GM12878 (cell line): ENCODE results near the gene KCTD16. TPM values are rescaled to one million over a fixed set of nuclear protein-coding genes. Genes with fewer than 3 reads are reported as not detected.

Source experiments
- ATAC-seq: fragments of 200-7000 bp; cut with Tn5 transposase; 3 replicates; pipeline ENCODE4 v1.9.1; 2020; ENCODE audit warnings: mild to moderate bottlenecking, moderate library complexity
- BruUV-seq: library from RNA; stranded (reverse); fragments of 400-500 nt; replicated peaks from 2 replicates; lab custom pipeline; 2021; lab: Mats Ljungman, UMichigan
- CTCF ChIA-PET: fragments of 300-600 bp; sonication (Branson Sonifier 250); formaldehyde crosslinking; extraction: SDS; loops from one replicate; lab custom pipeline; 2021; ENCODE audit warnings: inconsistent platforms; lab: Yijun Ruan, JAX
- POLR2A ChIA-PET: fragments of 350-600 bp; formaldehyde crosslinking; extraction: SDS; loops from one replicate; lab custom pipeline; 2021; ENCODE audit warnings: inconsistent platforms; lab: Charles Lee
- RAD21 ChIA-PET: fragments of 300-600 bp; sonication (Branson Sonifier 250); formaldehyde crosslinking; loops from one replicate; lab custom pipeline; 2023; ENCODE audit warnings: antibody characterized with exemption; ENCODE audit not compliant: unreplicated experiment; lab: Charles Lee
- SMC1A ChIA-PET: fragments of 300-600 bp; sonication (Branson Sonifier 250); formaldehyde crosslinking; loops from one replicate; lab custom pipeline; 2023; ENCODE audit not compliant: unreplicated experiment, uncharacterized antibody; lab: Charles Lee
- DNase-seq: peaks from one replicate; pipeline ENCODE4 v3.0.0-alpha.2; 2011; ENCODE audit warnings: low read depth, low spot score
- FAIRE-seq: peaks from 3 replicates; lab custom pipeline; 2011; peaks lifted over from hg19 to GRCh38; lab: Jason Lieb, UNC
- H2AFZ ChIP-seq: 2 replicates; pipeline ENCODE4 v1.6.0; 2011; ENCODE audit warnings: low read depth, low read length, control low read depth; ENCODE audit not compliant: control insufficient read depth
- H3K27ac ChIP-seq: 2 replicates; pipeline ENCODE4 v1.5.1; 2011; ENCODE audit warnings: control low read depth; ENCODE audit not compliant: control insufficient read depth, insufficient read depth
- H3K27me3 ChIP-seq, 2 experiments: replicated peaks in 1 of 2; 2 replicates each; pipeline versions ENCODE4 v1.6.0 to v1.6.1; 2011; ENCODE audit warnings: low read length in 1 of 2; ENCODE audit not compliant: control insufficient read depth in 2 of 2, insufficient read depth in 2 of 2
- H3K36me3 ChIP-seq, 2 experiments: 2 replicates each; pipeline ENCODE4 v1.5.1; 2011; ENCODE audit warnings: low read length in 1 of 2; ENCODE audit not compliant: control insufficient read depth in 2 of 2, insufficient read depth in 2 of 2
- H3K4me1 ChIP-seq: 2 replicates; pipeline ENCODE4 v1.6.1; 2011; ENCODE audit warnings: mild to moderate bottlenecking, low read length, moderate library complexity, mixed read lengths; ENCODE audit not compliant: control insufficient read depth, insufficient read depth
- H3K4me2 ChIP-seq: 2 replicates; pipeline ENCODE4 v1.6.0; 2011; ENCODE audit warnings: control low read depth; ENCODE audit not compliant: control insufficient read depth, insufficient read depth
- H3K4me3 ChIP-seq: fragments of 200-600 bp; sonication (generic); 2 replicates; pipeline ENCODE4 v1.5.1; 2016
- H3K79me2 ChIP-seq: 2 replicates; pipeline ENCODE4 v1.6.0; 2011; ENCODE audit warnings: low read length; ENCODE audit not compliant: control insufficient read depth, insufficient read depth
- H3K9ac ChIP-seq: 2 replicates; pipeline ENCODE4 v1.8.0; 2011; ENCODE audit warnings: low read length, control low read depth, mixed read lengths; ENCODE audit not compliant: control insufficient read depth, insufficient read depth
- H3K9me3 ChIP-seq: replicated peaks from 3 replicates; pipeline ENCODE4 v1.5.1; 2011; ENCODE audit warnings: mild to moderate bottlenecking, low read length; ENCODE audit not compliant: control insufficient read depth, insufficient read depth
- H4K20me1 ChIP-seq: 2 replicates; pipeline ENCODE4 v1.6.0; 2011; ENCODE audit not compliant: control insufficient read depth, insufficient read depth
- KLF5 ChIP-seq: fragments of 450-650 bp; IDR thresholded peaks from 2 replicates; pipeline ENCODE4 v1.6.1; 2014; ENCODE audit warnings: mild to moderate bottlenecking; ENCODE audit not compliant: partially characterized antibody
- MAX ChIP-seq: IDR thresholded peaks from 2 replicates; pipeline ENCODE4 v1.6.1; 2012; ENCODE audit warnings: low read depth, low read length, improper control_type of control experiment
- MXI1 ChIP-seq: fragments of 150-350 bp; IDR thresholded peaks from 2 replicates; pipeline ENCODE4 v1.6.1; 2011; ENCODE audit warnings: low read depth, mild to moderate bottlenecking, inconsistent platforms, low read length, improper control_type of control experiment
- POU2F2 ChIP-seq: IDR thresholded peaks from 3 replicates; pipeline ENCODE4 v1.6.1; 2011; ENCODE audit warnings: low read depth, mild to moderate bottlenecking, low read length, borderline replicate concordance
- RAD21 ChIP-seq: IDR thresholded peaks from 2 replicates; pipeline ENCODE4 v1.6.1; 2011; ENCODE audit warnings: mild to moderate bottlenecking, low read depth, low read length, moderate library complexity; ENCODE audit not compliant: insufficient read depth
- SMC3 ChIP-seq: IDR thresholded peaks from 2 replicates; pipeline ENCODE4 v1.6.1; 2011; ENCODE audit warnings: low read length, improper control_type of control experiment, borderline replicate concordance
- ZBTB33 ChIP-seq: fragments of 450-650 bp; IDR thresholded peaks from 2 replicates; pipeline ENCODE4 v1.6.1; 2017; ENCODE audit warnings: mild to moderate bottlenecking
- WGBS: methylation state at CpG from one replicate; pipeline ENCODE4 v1.1.6; 2016; ENCODE audit warnings: low lambda C conversion rate; ENCODE audit not compliant: insufficient replicate concordance, insufficient coverage; ENCODE audit errors: missing lambda C conversion rate; 5-methylcytosine and 5-hydroxymethylcytosine counted together
- in situ Hi-C: fragments of 300-500 bp; cut with MboI; formaldehyde crosslinking; loops from 9 replicates; pipeline ENCODE4 v1.14.3; 2018; ENCODE audit warnings: mixed read lengths
- intact Hi-C: fragments of 100-400 bp; cut with micrococcal nuclease; formaldehyde crosslinking; loops from one replicate; pipeline ENCODE4 v1.14.2; 2022; ENCODE audit not compliant: unreplicated experiment
- polyA plus RNA-seq, 11 experiments: library from polyadenylated mRNA; depleted of rRNA in 4 of 11; unstranded in 6 of 11; stranded (reverse) in 5 of 11; fragments of >200 nt; fragmentation: Nextera tagmentation in 4 of 11; fragmentation: Illumina TruSeq in 1 of 11; extraction: Ambion mirVana in 4 of 11; extraction: Trizol in 1 of 11; gene quantifications; 1 replicate in 1 of 11; 2 replicates in 10 of 11; pipeline versions ENCODE4 v1.2.1 to v1.2.3, GENCODE V29; 2011 to 2016; ENCODE audit warnings: inconsistent platforms in 2 of 11, missing spikeins in 2 of 11, low read depth in 1 of 11
- total RNA-seq, 4 experiments: library from RNA; depleted of rRNA in 3 of 4; stranded (reverse); fragments of >200 nt in 3 of 4; fragmentation: Illumina TruSeq in 1 of 4; extraction: Trizol in 1 of 4; gene quantifications; 2 replicates each; pipeline versions ENCODE4 v1.2.1 to v1.2.3, GENCODE V29; 2013 to 2021

Gene KCTD16
- total and polyA plus RNA-seq, 10 of the 15 experiments (the other 5 are each of a cell fraction or from before 2014, with no cell fraction given) = 0.03 to 0.10 (median 0.06) TPM; not detected in 3

GRCh38 chr5:144403817-144404420 is 233.2 kb downstream of the KCTD16 start:
- Histone ChIP-seq H3K9ac (no peak overlapping the region), H3K4me2 (no peak overlapping the region), H3K79me2 (no peaks in the 10 kb centered on the region), H3K4me3 (no peak overlapping the region), H3K36me3 (no peaks in the 10 kb centered on the region), H3K27me3 (no peaks in the 10 kb centered on the region), H3K4me1 (no peaks in the 10 kb centered on the region), H3K9me3 (no peaks in the 10 kb centered on the region), H2AFZ (no peak overlapping the region), H4K20me1 (no peaks in the 10 kb centered on the region), H3K27ac (no peak overlapping the region)
- no TSS peak for BruUV-seq
- intact Hi-C loops = no loop called here
- ChIA-PET SMC1A (no interaction called here), CTCF (interaction anchor here (1.4 kb wide), 1 partner anchor 31 kb away, joined by 3 read pairs; no protein-coding TSS in a partner anchor), RAD21 (no interaction called here), POLR2A (no interaction called here)
- ATAC-seq = no peak
- DNase-seq = no peak
- no peak for FAIRE-seq
- in situ Hi-C loops = no loop called here
- TF ChIP-seq POU2F2 (no peak), ZBTB33 (no peak), RAD21 (0 out of 2 replicates have a peak, but pooled peaks have one; percentile 2), MAX (no peak), MXI1 (no peak), KLF5 (no peak), SMC3 (no peak)
- WGBS = 49% methylated on average over 4 of the region's 4 CpGs
